Myocyte (in vitro differentiated cells): ENCODE data around the gene AMHR2. TPM values are rescaled to one million over a fixed set of nuclear protein-coding genes. Genes with fewer than 3 reads are reported as not detected.
"Not testable (repeated sequence)": the region's sequence is repeated elsewhere in the genome, so short reads cannot be mapped to it uniquely, and the experiment has no call there.

ENCODE experiments used
- DNase-seq: peaks from one replicate; pipeline ENCODE4 v3.0.0-alpha.2; 2012; ENCODE audit warnings: low read depth
- polyA plus RNA-seq: library from polyadenylated mRNA; unstranded; fragments of >200 nt; gene quantifications from one replicate; pipeline ENCODE4 v1.2.1, GENCODE V29; 2012; ENCODE audit warnings: missing spikeins
- total RNA-seq: library from RNA; depleted of rRNA; stranded (reverse); fragments of >200 nt; gene quantifications from 2 replicates; pipeline ENCODE4 v1.2.3, GENCODE V29; 2014

The AMHR2 gene
- not detected in 2 replicates for total RNA-seq
- not detected for polyA plus RNA-seq

DNA sequence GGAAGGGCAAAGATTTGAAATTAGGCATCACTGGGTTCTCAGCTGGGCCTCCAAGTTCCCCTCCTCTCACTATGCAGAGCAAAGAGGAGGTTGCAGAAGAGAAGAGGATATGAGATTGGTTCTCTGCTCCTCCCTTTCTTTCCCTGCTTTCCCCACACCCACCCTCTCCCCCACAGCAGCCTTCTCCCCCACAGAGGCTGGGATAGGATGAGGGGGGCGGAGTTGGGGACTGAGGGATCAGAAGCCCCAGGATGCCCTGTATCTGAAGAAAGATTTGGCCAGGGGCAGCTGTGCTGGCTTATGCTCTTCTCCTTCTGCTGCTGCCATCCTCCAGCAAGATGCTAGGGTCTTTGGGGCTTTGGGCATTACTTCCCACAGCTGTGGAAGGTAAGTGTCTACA is at the start of gene AMHR2:
Gene AMHR2, plus strand, starts transcription at position 259 of the 400 bp plus-strand sequence. Its CDS starts 80 bp downstream, at position 339.
- DNase-seq = no peak

DNA sequence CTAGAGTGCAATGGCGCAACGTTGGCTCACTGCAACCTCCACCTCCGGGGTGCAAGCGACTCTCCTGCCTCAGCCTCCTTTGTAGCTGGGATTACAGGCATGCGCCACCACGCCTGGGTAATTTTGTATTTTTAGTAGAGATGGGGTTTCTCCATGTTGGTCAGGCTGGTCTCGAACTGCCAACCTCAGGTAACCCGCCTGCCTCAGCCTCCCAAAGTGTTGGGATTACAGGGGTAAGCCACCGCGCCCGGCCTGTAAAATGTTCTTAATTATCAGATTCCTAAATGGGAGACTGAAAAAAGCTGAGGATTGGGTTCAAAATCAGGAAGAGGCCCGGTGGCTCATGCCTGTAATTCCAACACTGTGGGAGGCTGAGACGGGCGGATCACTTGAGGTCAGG is 49.4 kb upstream of the AMHR2 start:
- not testable (repeated sequence) for DNase-seq

DNA sequence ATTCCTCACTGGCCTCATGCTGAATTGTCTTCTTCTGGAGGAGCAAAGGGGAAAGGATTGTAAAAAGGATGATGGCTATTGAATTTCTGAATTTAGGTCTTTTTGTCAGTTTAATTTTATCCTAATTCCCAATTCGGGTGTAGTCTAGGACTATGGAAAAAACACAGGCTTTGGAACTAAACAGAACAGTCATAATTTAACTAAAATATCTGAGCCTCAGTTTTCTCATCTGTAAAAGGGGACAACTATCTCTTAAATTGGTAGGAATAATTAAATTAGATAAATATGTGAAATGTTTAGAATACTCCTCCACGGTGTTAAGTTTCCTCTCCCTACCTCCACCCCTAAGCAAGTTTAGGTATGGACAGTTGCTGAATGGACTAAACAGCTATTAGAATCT is 46.9 kb upstream of the AMHR2 start:
- no peak for DNase-seq

DNA sequence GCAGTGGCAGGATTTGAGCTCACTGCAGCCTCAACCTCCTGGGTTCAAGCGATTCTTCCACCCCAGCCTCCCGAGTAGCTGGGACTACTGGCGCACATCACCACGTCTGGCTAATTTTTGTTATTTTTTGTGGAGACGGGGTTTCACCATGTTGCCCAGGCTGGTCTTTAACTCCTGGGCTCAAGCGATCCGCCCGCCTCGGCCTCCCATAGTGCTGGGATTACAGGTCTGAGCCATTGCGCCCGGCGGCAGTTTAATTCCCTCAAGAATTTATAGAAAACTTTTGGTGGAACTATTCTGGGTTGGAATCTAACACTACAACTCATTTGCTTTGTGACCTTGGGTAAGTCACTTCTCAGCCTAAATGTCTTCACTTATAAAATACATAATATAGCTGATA is 45.4 kb upstream of the AMHR2 start:
- DNase-seq = no peak

DNA sequence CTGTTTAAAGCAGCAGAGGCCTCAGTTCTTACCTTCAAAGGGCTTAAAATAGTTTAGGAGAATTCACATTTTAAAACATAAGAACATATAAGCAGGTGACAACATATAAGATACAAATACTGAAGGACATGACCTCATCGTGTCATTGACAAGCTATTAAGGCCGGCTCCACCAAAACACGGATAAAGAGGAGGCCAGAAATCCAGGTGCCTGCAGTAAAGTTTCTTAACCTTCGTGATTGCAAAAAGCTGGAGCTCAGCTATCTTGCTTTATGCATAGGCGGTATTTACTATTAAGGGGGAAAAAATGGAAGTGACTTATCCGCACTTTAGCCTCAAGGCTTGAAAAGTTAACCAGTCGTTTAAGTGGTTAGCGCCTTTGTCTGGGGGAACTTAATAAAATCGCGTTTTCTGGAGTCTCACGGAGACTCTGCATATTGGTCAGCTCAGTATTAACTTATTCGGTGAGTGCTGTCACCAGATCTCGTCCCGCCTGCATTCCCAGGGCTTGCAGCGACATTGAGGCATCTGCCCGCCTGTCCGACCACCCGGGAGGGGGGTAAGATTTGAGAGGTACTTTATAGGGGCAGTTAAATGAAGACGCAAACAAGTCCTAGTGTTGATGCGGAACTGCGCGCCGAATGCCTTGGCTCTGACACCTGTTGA is 44.8 kb upstream of the AMHR2 start:
- DNase-seq = peak; percentile 18

DNA sequence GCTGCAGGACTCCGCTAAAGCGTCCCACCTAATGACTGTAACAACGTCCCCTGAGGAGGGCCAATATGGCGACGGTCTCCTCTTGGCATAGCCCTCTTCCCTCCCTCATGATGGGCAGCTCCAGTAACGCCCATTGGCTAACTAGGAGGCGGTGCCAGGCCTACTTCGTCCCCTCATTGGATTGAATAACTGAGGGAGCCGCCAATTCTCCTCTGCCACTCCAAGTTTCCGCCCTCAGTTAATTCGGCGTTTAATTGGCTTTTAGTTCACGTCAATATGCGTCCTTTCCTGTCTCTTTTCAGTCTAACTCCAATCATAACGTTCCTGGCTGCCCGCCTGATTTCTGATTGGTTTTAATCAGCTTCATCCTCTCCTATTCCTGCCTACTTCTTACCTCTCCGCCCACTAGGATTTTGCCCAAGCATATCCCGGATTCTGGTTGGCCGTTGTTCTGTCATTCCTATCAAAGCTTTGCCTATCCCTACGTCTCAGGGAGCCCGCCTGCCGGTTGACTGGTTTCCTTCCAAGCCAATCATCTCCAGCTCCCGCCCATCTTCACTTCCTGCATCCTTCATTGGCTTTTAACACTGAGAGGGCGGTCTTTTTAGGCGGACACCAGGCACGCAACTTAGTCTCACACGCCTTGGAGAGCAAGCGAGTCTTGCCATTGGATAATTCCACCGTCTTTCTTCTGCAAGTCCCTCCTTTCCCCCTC is 44.1 kb upstream of the AMHR2 start:
- DNase-seq = peak; percentile 100

DNA sequence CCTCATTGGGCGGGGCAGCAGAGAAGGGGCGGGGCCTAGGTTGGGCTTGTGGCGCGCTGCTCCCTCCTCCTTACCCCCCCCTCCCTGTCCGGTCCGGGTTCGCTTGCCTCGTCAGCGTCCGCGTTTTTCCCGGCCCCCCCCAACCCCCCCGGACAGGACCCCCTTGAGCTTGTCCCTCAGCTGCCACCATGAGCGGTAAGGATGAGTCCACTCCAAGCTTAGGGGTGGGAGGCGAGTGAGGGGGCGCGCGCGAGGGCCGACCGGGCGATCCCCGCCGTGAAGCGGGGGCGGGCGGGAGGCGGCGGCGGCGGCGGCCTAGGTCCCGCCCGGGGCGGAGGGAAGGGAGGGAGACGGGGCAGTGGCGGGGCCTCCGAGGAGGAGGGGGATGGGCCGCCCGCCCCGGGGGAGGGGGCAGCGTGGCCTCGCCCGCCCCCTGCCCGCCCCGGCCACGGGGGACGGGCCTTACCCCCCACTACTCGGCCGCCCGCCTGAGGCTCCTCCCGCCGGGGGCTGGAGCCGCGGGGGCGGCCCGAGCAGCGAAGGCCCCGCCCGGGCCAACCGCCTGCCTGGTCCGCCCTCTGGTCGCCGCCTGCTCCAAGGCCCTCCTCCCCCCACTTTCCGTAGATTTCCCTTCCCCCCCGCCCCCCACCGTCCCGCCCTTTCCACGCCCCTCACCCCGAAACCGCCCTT is 43.4 kb upstream of the AMHR2 start, which contains the start of gene SP1:
Gene SP1, plus strand, starts transcription at position 73 of the 690 bp plus-strand sequence. Its CDS starts 116 bp downstream, at position 189.
- DNase-seq = peak; percentile 91

DNA sequence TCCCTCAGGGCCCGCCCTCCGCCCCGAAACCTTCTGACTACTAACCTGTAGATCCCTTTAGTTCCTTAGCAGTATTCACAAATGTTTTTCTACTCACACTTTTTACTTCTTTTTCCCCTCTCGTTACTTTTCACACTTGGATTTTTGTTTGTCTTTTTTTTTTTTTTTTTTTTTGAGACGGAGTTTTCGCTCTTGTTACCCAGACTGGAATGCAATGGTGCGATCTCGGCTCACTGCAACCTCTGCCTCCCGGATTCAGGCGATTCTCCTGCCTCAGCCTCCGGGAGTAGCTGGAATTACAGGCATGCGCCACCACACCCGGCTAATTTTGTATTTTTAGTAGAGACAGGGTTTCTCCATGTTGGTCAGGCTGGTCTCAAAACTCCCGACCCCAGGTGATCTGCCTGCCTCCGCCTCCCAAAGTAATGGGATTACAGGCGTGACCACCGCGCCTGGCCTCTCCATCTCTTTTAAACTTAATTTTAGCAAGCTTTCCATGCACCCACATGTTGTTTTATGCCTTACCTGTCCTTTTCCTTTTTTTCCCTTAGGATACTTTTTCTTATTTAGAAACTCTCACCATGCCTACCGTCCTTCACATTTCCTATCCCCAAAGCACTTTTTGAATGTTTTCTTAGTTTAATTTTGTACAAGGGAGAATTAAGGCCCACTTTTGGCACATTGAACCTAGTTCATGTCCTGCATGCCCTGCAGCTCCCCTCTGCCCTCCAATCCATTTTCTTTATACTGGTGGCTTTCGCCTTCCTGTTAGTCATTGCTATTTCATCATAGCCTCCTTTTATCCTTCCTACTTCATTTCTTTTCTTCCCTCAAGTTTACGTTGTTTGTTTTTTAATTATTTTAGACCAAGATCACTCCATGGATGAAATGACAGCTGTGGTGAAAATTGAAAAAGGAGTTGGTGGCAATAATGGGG is 42.6 kb upstream of the AMHR2 start:
- DNase-seq = no peak

DNA sequence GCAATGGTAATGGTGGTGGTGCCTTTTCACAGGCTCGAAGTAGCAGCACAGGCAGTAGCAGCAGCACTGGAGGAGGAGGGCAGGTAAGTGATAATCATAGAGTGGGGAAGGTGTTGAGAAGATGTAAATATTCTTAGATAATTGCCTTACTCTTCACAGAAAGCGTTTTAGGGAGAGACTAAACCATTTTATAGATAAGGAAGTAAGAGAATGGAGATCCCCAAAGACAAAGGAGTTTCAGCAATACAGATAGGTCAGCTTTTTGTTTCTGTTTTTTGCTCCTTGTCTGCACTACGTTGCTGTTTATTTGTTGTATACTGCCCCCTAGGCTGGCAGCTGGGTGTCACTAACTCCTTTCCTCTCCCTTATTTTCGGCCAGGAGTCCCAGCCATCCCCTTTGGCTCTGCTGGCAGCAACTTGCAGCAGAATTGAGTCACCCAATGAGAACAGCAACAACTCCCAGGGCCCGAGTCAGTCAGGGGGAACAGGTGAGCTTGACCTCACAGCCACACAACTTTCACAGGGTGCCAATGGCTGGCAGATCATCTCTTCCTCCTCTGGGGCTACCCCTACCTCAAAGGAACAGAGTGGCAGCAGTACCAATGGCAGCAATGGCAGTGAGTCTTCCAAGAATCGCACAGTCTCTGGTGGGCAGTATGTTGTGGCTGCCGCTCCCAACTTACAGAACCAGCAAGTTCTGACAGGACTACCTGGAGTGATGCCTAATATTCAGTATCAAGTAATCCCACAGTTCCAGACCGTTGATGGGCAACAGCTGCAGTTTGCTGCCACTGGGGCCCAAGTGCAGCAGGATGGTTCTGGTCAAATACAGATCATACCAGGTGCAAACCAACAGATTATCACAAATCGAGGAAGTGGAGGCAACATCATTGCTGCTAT is 41.7 kb upstream of the AMHR2 start:
- DNase-seq = peak; percentile 85

DNA sequence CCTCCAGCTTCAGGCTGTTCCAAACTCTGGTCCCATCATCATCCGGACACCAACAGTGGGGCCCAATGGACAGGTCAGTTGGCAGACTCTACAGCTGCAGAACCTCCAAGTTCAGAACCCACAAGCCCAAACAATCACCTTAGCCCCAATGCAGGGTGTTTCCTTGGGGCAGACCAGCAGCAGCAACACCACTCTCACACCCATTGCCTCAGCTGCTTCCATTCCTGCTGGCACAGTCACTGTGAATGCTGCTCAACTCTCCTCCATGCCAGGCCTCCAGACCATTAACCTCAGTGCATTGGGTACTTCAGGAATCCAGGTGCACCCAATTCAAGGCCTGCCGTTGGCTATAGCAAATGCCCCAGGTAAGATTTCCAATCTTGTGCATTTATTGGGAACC is 40.4 kb upstream of the AMHR2 start:
- DNase-seq = no peak

DNA sequence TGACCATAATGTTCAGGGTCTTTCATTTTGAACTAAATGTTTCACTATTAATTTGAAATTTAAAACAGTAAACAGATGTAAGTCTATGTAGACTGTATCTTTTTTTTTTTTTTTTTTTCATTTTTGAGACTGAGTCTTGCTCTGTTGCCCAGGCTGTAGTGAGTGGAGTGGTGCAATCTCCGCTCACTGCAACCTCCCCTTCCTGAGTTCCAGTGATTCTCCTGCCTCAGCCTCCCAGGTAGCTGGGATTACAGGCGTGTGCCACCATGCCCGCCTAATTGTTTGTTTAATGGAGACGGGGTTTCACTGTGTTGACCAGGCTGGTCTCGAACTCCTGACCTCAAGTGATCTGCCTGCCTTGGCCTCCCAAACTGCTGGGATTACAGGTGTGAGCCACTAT is 37.3 kb upstream of the AMHR2 start:
- not testable (repeated sequence) for DNase-seq

DNA sequence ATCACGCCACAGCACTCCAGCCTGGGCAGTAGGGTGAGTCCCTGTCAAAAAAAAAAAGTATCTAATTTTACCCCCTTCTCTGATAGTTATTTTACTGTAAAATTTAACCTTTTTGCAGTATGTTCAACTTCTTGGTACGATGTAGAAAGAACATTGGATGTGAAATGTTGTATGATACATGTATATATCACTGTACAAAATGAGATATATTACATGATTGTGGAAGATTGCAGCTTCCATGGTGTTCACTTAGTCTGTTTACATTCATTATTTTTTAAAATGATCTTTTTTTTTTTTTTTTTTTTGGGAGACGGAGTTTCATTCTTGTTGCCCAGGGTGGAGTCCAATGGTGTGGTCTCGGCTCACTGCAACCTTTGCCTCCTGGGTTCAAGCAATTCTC is 34.7 kb upstream of the AMHR2 start:
- no peak for DNase-seq

DNA sequence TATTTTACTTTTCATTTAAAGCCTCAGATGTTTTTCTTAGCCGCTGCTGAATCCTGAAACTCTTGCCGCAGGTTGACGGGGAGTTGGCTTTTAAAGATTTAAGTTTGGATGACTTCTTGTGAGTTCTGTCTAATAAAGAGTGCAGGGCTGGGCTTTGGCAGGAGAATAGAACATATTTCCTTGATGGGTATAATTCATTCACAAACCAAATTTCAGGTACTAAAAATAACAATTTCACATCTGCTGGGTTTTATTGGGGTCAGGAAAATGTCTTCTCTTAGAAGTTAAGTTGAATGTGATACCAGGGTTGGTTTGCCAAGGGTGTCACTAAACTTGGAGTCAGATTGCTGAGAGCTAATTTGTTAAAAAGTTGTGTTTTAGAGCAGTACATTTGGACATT is 34.0 kb upstream of the AMHR2 start:
- no peak for DNase-seq

DNA sequence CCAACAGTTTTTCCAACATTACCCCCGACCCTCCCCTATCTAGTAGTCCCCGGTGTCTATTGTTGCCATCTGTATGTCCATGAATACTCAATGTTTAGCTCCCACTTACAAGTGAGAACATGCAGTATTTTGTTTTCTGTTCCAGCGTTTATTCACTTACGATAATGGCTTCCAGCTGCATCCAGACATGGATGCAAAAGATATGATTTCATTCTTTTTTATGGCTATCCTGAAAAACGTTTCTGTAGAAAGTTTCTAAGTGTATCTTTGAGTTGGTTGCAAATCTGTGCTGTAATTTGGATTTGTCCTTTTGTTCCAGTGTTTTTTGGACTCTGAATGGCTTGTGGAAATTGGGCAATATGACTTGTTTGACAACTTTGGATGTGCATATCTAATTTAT is 31.9 kb upstream of the AMHR2 start:
- DNase-seq = no peak

DNA sequence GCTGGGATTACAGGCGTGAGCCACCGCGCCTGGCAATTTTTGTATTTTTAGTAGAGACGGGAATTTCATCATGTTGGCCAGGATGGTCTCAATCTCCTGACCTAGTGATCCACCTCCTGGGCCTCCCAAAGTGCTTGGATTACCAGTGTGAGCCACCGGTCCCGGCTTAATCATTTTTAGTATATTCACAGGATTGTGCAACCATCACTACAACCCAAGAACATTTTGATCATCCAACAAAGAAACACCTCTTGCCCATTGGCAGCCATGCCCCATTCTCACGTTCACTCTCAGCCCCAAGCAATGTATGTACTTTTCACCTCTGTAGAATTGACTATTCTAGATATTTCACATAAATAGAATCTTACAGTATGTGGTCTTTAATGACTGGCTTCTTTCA is 23.8 kb upstream of the AMHR2 start:
- DNase-seq = no peak

DNA sequence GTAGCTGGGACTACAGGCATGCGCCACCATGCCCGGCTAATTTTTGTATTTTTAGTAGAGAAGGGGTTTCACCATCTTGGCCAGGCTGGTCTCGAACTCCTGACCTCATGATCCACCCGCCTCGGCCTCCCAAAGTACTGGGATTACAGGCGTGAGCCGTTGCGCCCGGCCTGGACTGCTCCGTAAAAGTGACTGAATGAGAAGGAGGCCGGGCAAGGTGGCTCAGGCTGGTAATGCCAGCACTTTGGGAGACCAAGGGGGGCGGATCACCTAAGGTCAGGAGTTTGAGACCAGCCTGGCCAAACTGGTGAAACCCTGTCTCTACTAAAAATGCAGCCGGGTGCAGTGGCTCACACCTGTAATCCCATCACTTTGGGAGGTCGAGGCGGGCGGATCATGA is 21.3 kb upstream of the AMHR2 start:
- DNase-seq = not testable (repeated sequence)

DNA sequence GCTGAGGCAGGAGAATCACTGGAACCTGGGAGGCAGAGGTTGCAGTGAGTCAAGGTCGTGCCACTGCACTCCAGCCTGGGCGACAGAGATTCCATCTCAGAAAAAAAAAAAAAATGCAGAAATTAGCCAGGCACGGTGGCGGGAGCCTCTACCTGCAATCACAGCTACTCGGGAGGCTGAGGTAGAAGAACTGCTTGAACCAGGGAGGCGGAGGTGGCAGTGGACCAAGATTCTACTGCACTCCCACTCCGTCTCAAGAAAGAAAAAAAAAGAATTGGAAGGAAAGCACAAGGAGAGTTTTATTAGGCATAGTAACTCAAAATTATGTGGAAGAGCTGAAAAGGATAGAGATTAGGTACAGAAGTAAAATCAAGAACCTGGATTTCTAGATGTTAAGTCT is 20.8 kb upstream of the AMHR2 start:
- DNase-seq = no peak

DNA sequence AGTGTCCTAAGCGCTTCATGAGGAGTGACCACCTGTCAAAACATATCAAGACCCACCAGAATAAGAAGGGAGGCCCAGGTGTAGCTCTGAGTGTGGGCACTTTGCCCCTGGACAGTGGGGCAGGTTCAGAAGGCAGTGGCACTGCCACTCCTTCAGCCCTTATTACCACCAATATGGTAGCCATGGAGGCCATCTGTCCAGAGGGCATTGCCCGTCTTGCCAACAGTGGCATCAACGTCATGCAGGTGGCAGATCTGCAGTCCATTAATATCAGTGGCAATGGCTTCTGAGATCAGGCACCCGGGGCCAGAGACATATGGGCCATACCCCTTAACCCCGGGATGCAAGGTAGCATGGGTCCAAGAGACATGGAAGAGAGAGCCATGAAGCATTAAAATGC is 12.7 kb upstream of the AMHR2 start:
- no peak for DNase-seq

DNA sequence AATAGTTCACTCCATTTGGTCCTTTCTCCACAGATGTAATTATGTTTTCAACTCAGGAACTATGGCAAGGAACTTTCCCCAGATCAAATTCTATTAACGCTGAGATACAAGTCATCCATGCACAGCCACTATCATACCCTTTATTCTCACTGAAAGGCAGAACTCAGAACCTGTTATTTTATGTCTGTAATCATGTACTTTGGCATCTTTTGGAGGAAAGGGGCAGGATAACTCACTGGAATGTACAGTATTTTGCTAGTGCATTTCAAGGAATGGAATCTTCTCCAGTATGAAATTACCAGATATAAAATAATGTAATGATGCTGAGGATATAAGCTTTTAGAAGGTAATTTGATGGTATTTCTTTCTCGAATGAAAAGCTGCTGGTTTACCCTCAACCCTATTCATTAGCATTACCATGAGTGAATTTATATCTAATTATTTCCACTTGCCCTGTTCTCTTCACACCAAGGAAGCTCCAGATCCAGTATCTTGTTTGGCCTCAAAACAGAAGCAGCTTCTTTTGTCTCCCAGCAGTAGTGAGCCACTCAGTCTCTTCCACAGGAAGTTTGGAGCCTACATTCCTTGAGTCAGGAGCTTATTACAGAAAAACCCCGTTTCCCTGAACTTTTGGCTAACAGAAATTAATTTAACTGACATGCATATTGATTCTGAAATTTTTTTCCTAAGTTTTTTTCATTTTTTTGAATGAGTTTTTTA is 10.0 kb upstream of the AMHR2 start:
- no peak for DNase-seq
